ENCODE results near the gene ECHDC3. TPM values are rescaled to one million over a fixed set of nuclear protein-coding genes. Genes with fewer than 3 reads are reported as not detected.
A peak's percentile ranks its signal among the peaks of the same experiment; 100 is the strongest.
"Not testable (repeated sequence)": the region's sequence is repeated elsewhere in the genome, so short reads cannot be mapped to it uniquely, and the experiment has no call there.

The ECHDC3 gene
- total RNA-seq, 1 donor from 2014 or later, result 161 TPM

DNA sequence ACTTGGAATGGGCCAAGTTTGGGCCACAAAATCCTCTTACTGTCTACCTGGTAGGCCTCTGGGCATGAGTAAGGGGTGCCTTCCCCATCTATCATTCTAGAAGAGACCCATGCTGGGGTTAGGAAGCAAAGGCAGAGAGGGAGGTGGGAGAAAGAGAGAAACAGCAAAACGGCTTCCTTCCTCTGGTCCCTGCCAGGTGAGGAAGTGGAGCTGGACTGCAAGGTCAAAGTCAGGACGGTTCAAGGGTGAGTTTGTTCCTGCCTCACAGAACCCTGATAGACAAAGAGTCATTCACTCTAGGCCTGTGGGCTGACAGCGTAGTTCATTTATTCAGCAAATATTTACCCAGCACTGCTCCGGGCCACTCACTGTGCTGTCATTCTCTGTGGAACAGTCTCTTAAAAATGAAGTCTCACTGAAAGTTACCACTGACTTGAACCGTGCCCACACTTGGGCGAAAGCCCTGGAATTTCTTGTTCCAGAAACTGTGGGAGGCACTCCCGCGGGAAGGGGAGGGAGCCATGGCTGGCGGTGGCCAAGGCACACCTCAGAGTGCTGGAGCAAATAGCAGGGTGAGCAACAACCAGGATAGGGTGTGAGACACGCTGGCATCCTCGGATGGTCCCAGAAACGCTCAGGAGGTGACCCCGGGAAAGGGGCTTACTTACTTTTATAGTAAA is 26.2 kb upstream of the ECHDC3 start:
- DNase-seq (ENCODE audit: low spot score), result no peak

DNA sequence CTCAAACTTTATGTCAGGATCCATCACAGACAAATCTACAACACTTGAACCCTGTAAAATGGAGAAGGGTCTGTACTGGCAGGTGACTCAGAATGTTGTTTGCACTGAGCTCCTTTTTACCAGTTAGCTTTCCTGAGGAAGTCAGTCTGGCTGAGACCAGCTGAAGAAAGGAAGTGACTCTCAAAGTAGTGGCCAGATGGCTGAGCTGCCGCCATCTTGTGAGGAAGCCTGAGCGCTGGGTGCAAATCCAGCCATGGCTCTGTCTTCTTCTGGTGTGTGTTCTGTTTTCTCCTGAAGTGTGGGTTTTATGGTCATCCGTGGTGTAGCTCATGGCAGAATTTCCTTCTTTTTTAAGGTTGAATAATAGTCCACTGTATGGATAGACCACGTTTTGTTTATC is 25.5 kb upstream of the ECHDC3 start:
- no peak for DNase-seq (ENCODE audit: low spot score)

DNA sequence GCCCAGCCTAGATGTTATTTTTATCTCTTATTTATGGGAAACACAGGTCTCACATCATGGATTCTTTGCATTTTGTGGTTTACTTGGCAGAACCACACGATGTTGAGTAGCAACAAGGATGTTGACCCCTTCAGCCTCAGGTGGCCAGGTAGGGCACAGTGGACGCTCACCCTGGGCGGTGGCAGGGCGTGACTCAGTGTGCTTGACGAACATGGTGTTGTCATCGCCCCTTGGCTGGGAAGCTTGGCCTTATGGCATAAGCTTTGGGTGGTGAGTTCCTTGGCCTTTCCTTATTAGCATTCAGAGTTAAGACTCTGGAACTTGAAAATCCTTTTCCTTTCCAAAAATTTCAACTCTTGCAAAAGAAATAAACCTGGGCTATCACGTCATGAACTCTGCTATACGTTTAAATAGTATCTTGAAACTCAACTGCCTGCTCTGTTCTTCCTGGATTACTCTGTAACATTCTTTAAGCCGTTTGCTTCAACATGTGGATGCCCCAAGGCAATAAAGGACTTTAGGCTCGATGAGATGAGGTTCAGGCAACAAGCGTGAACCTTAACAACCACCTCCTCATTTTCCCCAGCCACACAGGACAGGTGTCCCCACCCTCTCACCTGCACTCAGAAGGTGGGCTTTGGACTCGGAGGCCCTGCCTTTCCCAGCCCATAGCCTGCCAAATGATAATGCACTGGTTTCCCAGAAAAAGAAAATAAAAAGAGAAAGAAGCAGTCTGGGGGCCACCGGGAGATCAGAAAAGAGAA is 22.5 kb upstream of the ECHDC3 start:
- no peak for DNase-seq (ENCODE audit: low spot score)

DNA sequence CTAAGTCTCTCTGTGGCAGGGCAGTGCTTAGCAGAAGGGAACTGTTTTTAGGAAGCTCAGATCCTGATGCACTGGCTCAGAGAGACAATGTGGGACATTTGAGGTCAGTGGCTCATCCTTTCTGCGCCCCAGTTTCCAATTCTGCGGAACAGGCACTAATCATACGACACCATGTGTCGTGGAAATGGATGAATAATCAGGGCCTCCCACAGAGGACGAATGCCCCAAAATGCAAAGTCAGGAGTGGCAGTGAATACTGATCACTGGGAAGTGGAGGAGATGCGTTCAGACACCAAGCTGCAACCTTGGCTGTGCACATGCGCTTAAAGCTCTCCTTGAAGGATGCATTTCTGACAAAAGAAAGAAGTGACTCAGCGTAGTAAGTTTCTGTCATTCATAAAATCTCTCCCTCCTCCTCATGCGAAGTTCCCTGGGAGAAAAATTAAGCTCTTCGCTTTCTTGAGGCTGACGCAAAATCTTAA is 21.9 kb upstream of the ECHDC3 start:
- no peak for DNase-seq (ENCODE audit: low spot score)

DNA sequence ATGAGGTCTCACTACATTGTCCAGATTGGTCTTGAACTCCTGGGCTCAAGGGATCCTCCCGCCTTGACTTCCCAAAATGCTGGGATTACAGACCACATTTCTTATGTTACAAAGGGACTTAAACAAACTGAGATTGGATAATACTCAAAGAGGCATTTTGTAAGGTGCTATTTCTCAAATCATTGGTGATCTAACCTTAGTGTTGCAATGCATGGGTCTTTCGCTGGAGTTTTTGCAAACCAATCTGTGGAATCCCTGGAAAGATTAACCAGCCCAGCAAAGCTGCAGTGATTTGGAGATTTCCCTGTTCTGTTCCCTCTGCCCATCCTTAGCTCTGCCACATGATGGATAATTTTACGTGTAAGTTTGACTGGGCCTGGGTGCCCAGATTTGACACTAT is 20.4 kb upstream of the ECHDC3 start:
- DNase-seq (ENCODE audit: low spot score), result no peak

DNA sequence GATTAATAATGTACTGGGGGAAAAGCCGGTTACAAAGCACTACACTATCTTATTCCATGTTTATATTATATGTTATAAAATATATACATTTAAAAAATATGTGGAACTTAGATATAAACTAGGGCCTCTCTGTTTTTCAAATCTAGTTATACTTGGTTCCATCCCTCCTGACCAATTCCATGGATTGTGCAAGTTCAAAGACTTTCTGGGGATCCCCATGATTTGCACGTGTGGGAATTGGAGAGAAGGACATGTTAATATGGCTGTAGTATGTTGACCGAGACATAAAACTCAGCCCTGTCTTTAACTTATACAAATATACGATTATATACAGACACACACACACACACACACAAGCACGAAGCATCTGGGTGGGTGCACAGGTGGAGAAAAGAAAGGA is 18.8 kb upstream of the ECHDC3 start:
- DNase-seq (ENCODE audit: low spot score), result no peak

DNA sequence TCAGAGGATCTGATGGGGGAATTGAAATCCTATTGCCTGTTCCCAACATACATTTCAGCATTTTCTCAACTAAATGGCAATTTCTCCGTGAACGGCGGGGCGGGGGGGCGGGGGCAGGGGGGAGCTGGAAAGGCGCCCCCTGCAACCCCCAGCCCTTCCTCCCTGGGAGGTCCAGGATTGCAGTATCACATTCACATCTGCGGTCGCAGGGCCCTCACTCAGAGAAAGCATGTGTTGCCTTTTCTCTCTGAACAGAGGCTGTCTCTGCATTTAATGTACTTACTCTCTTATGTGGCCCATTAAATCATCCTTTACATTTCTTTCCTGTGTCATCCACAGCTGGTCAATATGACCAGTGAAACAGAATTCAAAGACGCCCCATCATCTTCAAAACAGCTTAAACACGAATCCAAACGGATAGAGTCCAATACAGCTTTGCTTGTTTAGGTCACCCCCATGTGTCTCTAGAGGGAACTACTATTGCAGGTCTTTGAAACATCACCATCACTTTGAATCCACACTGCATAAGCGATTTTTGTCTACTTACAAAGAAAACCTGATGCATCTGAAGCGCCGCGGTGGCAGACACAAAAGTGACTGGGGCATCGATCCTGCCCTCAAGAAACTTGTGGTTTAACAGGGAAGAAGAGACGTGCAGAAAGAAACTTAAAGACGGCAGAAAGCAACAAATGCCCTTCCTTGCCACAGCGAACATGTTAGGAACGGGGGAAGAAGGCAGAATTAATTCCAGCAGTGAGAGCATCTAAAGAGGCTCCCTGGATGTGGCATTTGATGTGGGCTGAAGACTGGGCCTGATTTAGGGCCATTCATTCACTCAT is 17.0 kb upstream of the ECHDC3 start:
- DNase-seq (ENCODE audit: low spot score), result no peak

DNA sequence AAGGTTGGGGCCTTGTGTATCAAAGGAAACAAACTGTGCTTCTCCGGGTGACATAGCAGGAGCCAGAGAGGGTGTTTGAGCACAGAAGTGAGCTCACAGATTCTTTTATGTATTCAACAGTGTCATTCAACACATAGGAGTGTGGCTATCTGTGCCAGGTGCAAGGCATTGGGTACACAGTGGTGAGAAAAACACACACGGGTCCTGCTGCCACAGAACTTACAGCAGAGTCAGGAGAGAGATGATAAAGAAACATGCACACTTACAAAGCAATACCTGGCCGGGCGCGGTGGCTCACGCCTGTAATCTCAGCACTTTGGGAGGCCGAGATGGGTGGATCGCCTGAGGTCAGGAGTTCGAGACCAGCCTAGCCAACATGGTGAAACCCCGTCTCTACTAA is 16.3 kb upstream of the ECHDC3 start:
- DNase-seq (ENCODE audit: low spot score), result no peak

DNA sequence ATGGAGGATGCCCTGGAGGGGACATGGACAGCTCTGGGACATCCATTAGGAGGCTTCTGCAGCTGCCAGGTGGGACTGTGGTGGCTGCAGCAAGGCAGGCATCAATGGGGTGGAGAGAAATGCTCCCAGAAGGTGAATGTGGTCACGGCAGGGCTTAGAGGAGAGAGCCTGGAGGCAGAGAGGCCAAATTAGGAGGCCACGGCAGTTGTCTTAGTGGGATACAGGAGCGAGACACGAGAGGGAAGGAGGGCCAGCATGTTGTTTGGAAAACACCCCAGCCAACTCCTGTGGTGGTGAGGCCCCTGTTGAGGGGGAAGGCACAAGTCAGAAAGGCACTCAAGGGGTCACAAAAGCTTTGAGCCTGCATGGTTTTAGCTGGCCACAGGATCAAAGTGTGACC is 14.6 kb upstream of the ECHDC3 start:
- DNase-seq (ENCODE audit: low spot score), result no peak

DNA sequence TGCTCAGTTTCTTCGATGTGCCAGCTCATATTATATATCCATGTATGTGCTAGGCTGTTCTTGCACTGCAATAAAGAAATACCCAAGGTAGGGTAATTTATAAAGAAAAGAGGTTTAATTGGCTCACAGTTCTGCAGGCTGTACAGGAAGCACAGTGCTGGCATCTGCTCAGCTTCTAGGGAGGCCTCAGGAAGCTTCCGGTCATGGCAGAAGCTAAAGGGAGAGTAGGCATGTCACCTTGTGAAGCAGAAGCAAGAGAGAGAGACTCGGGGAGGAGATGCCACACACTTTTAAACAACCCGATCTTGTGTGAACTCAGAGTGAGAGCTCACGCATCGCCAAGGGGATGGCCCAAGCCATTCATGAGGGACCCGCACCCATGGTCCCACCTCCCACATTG is 13.8 kb upstream of the ECHDC3 start:
- no peak for DNase-seq (ENCODE audit: low spot score)

DNA sequence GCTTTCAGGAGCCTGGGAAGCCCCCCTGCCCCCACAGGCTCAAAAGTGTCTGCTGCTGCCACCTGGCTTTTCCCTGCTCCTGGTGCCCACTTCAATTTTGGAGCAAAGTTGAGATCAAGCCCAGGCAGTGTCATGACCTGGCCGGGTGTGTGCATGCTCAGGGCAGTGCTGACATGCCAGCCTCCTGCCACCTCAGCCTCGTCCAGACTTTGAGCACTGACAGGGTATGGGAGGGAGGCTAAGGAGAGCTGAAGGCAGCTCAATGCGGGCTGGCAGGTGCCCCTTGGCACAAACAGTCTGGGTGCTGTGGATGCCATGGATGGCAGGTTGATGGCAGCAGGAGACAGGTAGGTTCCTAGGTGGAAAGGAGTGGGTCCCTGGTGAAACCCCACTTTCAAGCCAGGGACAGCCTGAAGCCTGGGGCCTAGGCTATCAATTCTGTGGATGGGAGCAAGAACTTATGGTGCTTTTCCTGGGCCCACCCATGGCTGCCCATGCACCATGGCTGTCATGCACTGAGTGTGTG is 12.3 kb upstream of the ECHDC3 start:
- peak; percentile 85 for DNase-seq (ENCODE audit: low spot score)

DNA sequence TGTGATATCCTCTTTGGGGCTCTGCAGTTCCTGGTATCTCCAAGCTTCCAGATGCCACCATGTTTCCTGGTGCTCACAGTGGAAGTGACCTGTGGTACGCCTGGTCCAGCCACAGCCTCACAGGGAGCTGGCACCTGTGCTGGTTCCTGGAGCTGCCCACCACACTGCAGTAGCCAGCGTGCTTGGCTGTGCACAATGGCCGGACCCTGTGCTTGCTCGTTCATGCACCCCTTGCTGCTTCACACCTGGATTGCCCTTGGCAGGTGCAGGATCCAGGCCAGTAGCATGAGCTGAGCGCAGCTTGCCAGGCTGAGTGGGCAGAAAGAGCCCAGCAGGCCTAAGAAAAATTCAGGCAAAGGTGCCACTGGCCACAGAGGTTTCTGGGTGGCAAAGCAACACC is 11.4 kb upstream of the ECHDC3 start:
- DNase-seq (ENCODE audit: low spot score), result peak; percentile 45

DNA sequence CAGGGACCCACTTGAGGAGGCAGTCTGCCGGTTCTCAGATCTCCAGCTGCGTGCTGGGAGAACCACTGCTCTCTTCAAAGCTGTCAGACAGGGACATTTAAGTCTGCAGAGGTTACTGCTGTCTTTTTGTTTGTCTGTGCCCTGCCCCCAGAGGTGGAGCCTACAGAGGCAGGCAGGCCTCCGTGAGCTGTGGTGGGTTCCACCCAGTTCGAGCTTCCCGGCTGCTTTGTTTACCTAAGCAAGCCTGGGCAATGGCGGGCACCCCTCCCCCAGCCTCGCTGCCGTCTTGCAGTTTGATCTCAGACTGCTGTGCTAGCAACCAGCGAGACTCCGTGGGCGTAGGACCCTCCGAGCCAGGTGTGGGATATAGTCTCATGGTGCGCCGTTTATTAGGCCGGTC is 5.4 kb upstream of the ECHDC3 start:
- not testable (repeated sequence) for DNase-seq (ENCODE audit: low spot score)

DNA sequence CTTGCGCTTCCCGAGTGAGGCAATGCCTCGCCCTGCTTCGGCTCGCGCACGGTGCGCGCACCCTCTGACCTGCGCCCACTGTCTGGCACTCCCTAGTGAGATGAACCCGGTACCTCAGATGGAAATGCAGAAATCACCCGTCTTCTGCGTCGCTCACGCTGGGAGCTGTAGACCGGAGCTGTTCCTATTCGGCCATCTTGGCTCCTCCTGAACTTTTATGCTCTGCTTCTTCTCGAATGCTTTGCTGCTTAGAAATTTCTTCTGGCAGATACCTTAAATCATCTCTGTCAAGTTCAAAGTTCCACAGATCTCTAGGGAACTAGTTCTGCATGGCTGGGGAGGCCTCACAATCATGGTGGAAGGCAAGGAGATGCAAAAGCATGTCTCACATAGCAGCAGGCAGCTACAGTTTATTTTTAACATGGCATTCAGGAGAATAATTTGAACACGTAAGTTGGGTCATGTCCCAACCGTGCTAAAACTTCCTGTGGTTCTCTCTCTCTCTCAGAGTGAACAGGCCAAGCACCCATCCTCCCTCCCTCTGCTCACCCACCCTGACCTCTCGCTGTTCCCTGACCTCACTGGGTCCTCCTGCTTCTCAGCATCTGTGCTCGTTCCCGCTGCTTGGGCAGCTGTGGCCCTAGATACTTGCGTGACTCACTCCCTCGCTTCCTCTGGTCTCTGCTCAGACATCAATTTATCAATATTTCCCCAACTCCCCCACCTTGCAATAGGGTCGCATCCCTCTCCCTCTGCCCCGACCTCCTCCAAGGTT is 4.7 kb upstream of the ECHDC3 start:
- DNase-seq (ENCODE audit: low spot score), result peak; percentile 55

DNA sequence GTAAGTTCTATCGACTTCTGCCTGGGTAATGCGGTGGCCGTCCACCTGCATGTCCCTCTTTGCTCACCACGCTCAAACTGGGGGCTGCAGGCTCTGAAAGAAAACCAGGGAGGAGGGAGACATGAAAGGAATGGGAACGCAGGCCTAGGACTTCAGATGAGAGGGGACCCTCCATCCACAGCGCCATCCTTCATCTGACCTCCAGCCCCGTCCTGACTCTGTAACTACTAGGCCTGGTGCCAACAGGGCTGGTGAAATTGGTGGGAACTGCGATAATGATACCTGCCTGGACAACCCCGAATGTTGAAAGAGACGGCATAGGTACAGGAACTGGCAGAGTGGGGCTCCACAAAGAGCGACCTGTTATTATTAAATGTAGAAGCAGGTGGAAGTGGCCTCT is 1.3 kb upstream of the ECHDC3 start:
- peak; percentile 41 for DNase-seq (ENCODE audit: low spot score)

DNA sequence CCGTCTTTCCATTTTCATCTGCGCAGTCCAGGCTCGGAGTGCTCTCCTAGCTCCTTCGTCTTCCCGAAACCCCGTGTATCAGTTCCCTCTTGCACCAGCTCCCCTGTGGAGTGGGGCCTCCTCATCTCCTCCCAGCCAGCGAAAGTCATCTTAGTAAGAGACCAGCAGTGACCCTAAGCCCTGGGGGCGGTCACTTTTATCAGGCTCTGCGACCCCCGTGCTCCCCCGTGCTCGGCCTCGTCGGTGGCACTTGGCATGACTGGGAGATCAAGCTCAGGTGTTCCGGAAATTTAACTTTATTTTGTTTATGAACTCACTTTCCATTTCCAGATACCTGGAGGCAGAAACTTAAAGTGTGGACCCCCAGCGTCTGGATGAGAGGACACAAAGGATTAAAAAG is 574 bp upstream of the ECHDC3 start:
- peak; percentile 65 for DNase-seq (ENCODE audit: low spot score)

DNA sequence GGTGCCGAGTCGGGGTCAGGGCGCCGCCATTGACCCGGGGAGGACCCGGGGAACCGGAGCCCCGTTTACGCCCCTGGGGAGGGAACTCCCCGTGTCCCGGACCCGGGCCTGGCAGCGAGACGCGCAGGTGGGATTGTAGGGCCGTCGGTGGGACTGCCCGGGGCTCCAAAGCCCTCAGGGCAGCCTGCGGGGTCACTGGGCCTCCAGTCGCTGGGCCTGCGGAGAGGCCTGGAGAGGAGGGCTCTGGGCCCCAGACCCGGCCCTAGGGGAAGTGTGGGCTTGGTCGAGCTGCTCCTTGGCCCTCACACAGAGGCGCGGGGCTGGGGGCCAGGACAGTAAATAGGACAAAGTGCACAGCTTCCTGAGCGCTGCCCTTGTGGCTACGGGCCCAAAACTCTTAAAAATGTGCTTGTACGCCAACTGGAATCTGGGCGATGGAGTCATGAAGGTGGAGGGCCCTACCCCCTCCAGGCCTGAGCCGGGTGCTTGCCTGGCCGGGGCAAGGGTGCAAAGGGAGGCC is 657 bp downstream of the ECHDC3 start:
- DNase-seq (ENCODE audit: low spot score), result peak; percentile 88

DNA sequence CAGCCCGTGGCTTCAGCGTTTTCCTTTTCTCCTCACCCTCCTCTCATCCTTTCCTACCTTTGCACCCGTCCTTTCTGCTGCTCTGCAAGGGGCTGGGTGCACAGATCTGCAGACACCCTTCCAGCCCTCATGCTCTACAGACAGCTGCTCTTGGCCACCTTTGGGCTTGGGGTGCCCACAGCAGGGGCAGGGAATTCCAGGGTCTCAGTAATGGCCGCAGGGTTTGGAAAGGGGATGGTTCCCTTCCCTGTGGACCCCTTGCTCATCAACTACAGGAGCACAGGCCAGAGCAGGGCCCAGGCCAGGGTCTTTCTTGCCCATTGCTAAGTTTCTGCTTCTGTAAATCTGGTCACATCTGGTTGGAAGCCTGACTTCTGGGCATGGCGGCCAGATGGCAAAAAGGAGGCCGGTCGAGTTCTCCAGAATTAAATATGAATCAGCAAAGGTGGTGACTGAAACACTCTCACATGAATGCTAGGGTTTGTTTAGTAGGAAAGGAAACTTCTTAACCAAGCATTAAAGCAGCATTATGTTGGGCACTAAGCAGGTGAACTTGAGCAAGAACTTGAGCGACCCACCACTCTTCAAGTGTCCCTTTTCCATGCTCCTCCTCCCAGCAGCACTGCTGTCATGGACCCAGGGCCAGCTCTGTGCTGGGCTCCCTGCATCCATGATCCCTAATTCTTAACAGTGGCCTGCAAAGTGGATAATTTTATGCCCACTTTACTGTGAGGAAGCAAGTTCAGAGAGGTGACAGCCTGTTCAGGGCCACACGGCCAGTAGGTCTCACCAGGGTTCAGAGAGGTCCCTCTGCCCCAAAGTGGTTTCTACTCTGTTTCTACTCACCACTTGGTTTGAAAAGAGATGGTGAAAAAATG is 1.5 kb downstream of the ECHDC3 start:
- peak; percentile 78 for DNase-seq (ENCODE audit: low spot score)

DNA sequence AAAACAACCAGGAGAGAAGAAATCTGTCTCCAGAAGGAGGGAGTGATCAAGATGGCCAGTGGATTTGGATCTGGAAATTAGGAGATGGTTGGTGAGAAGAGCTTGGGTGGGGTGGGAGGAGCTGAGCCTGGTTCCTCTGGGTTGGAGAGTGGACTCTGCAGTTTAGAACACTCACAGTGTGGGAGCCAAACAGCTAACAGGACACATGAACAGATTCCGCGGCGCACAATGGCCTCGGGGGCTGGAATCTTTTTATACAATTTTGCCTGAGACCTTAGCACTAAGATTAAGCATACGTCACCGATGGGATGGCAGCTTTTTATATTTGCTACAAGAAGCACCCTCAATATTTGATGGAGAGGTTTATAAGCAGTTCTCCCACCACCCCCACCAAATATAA is 2.9 kb downstream of the ECHDC3 start:
- DNase-seq (ENCODE audit: low spot score), result peak; percentile 51
